Activated T-cell treated with anti-CD3 and anti-CD28 coated beads, Interleukin-2, amount 50 U/mL, for 24 hours (primary cell): ENCODE measurements around the gene INSL3.
"Not testable (repeated sequence)": the region's sequence is repeated elsewhere in the genome, so short reads cannot be mapped to it uniquely, and the experiment has no call there.

Source experiments
- DNase-seq: peaks from one replicate; pipeline ENCODE4 v3.0.0-alpha.2; 2020
- H3K27ac Mint-ChIP-seq: 2 replicates; pipeline ENCODE4 v1.8.0; 2020; ENCODE audit warnings: mild to moderate bottlenecking, mixed read lengths
- H3K27me3 Mint-ChIP-seq: 2 replicates; pipeline ENCODE4 v1.8.0; 2020; ENCODE audit warnings: mixed read lengths
- H3K36me3 Mint-ChIP-seq: 2 replicates; pipeline ENCODE4 v1.8.0; 2020; ENCODE audit warnings: low read depth, mixed read lengths
- H3K4me1 Mint-ChIP-seq: 2 replicates; pipeline ENCODE4 v1.8.0; 2020; ENCODE audit warnings: low read depth, mixed read lengths
- H3K4me3 Mint-ChIP-seq: 2 replicates; pipeline ENCODE4 v1.8.0; 2020; ENCODE audit warnings: mild to moderate bottlenecking, moderate library complexity, mixed read lengths
- H3K9me3 Mint-ChIP-seq: 2 replicates; pipeline ENCODE4 v1.8.0; 2020; ENCODE audit warnings: mixed read lengths

Gene INSL3

GRCh38 chr19:17788632-17789031 lies 32.7 kb downstream of the INSL3 start:
- no peak overlapping the region for H3K4me3 Mint-ChIP-seq
- no peak overlapping the region for H3K27ac Mint-ChIP-seq
- no peaks in the 10 kb centered on the region for H3K27me3 Mint-ChIP-seq

GRCh38 chr19:17787274-17787913 lies 33.9 kb downstream of the INSL3 start:
- H3K27ac Mint-ChIP-seq, result peak overlapping the region; percentile 22
- H3K36me3 Mint-ChIP-seq, result peaks cover 54% of the 10 kb centered on the region
- DNase-seq, result no peak
- no peak overlapping the region for H3K4me3 Mint-ChIP-seq
- H3K9me3 Mint-ChIP-seq, result no peaks in the 10 kb centered on the region
- H3K27me3 Mint-ChIP-seq, result no peaks in the 10 kb centered on the region
- peaks cover 29% of the 10 kb centered on the region for H3K4me1 Mint-ChIP-seq

More at GRCh38 chr19:17788632-17789031, 32.7 kb downstream of the INSL3 start:
- Mint-ChIP-seq H3K36me3 (peaks cover 44% of the 10 kb centered on the region), H3K4me1 (peaks cover 35% of the 10 kb centered on the region), H3K9me3 (no peaks in the 10 kb centered on the region)
- DNase-seq, result no peak

- Mint-ChIP-seq H3K9me3 (no peaks in the 10 kb centered on the region), H3K36me3 (peaks cover 76% of the 10 kb centered on the region), H3K4me3 (no peak overlapping the region), H3K27ac (peak overlapping the region; percentile 1), H3K4me1 (peaks cover 13% of the 10 kb centered on the region), H3K27me3 (no peaks in the 10 kb centered on the region)
- DNase-seq, result peak; percentile 83
These were observed 36.9 kb downstream of the INSL3 start for GRCh38 chr19:17784201-17785008.

GRCh38 chr19:17783721-17784120 lies 37.6 kb downstream of the INSL3 start:
- not testable (repeated sequence) for H3K9me3 Mint-ChIP-seq, H3K27ac Mint-ChIP-seq, DNase-seq, H3K27me3 Mint-ChIP-seq, H3K4me3 Mint-ChIP-seq
- Mint-ChIP-seq H3K36me3 (peaks cover 73% of the 10 kb centered on the region), H3K4me1 (peaks cover 13% of the 10 kb centered on the region)

GRCh38 chr19:17780781-17781180 lies 40.5 kb downstream of the INSL3 start:
- H3K36me3 Mint-ChIP-seq, result peaks cover 78% of the 10 kb centered on the region
- H3K4me1 Mint-ChIP-seq, result peaks cover 24% of the 10 kb centered on the region
- H3K9me3 Mint-ChIP-seq, result no peaks in the 10 kb centered on the region
- H3K27me3 Mint-ChIP-seq, result no peaks in the 10 kb centered on the region
- H3K4me3 Mint-ChIP-seq, result no peak overlapping the region
- H3K27ac Mint-ChIP-seq, result no peak overlapping the region
- no peak for DNase-seq

GRCh38 chr19:17778968-17779929 lies 42.1 kb downstream of the INSL3 start:
- DNase-seq, result no peak
- Mint-ChIP-seq H3K36me3 (peaks cover 83% of the 10 kb centered on the region), H3K4me3 (no peak overlapping the region), H3K4me1 (peaks cover 28% of the 10 kb centered on the region), H3K9me3 (no peaks in the 10 kb centered on the region), H3K27ac (peak overlapping the region; percentile 85), H3K27me3 (no peaks in the 10 kb centered on the region)

- Mint-ChIP-seq H3K4me1 (peaks cover 22% of the 10 kb centered on the region), H3K4me3 (no peak overlapping the region), H3K9me3 (no peaks in the 10 kb centered on the region), H3K27ac (peak overlapping the region; percentile 85), H3K36me3 (peaks cover 84% of the 10 kb centered on the region), H3K27me3 (no peaks in the 10 kb centered on the region)
- DNase-seq, result peak; percentile 69
These were observed 42.9 kb downstream of the INSL3 start for GRCh38 chr19:17778251-17778967.

GRCh38 chr19:17777840-17778239 lies 43.5 kb downstream of the INSL3 start:
- not testable (repeated sequence) for H3K4me3 Mint-ChIP-seq, H3K9me3 Mint-ChIP-seq, H3K27me3 Mint-ChIP-seq, H3K27ac Mint-ChIP-seq, DNase-seq
- peaks cover 85% of the 10 kb centered on the region for H3K36me3 Mint-ChIP-seq
- H3K4me1 Mint-ChIP-seq, result peaks cover 22% of the 10 kb centered on the region

- DNase-seq, result no peak
- H3K4me3 Mint-ChIP-seq, result no peak overlapping the region
- H3K36me3 Mint-ChIP-seq, result peaks cover 81% of the 10 kb centered on the region
- no peaks in the 10 kb centered on the region for H3K27me3 Mint-ChIP-seq
- H3K4me1 Mint-ChIP-seq, result peaks cover 22% of the 10 kb centered on the region
- no peaks in the 10 kb centered on the region for H3K9me3 Mint-ChIP-seq
- H3K27ac Mint-ChIP-seq, result peak overlapping the region; percentile 81
These were observed 45.1 kb downstream of the INSL3 start for GRCh38 chr19:17775991-17776803.

- Mint-ChIP-seq H3K9me3 (no peaks in the 10 kb centered on the region), H3K27me3 (no peaks in the 10 kb centered on the region), H3K4me3 (no peak overlapping the region), H3K36me3 (peaks cover 84% of the 10 kb centered on the region), H3K4me1 (peaks cover 22% of the 10 kb centered on the region), H3K27ac (peak overlapping the region; percentile 66)
- peak; percentile 64 for DNase-seq
These were observed 45.9 kb downstream of the INSL3 start for GRCh38 chr19:17775245-17775927.

- DNase-seq, result no peak
- H3K27ac Mint-ChIP-seq, result no peak overlapping the region
- no peaks in the 10 kb centered on the region for H3K9me3 Mint-ChIP-seq
These were observed 49.1 kb downstream of the INSL3 start for GRCh38 chr19:17772172-17772571.

GRCh38 chr19:17770613-17771012 lies 50.7 kb downstream of the INSL3 start:
- peaks cover 88% of the 10 kb centered on the region for H3K36me3 Mint-ChIP-seq

More at GRCh38 chr19:17772172-17772571, 49.1 kb downstream of the INSL3 start:
- peaks cover 14% of the 10 kb centered on the region for H3K4me1 Mint-ChIP-seq
- H3K27me3 Mint-ChIP-seq, result no peaks in the 10 kb centered on the region
- no peak overlapping the region for H3K4me3 Mint-ChIP-seq
- peaks cover 89% of the 10 kb centered on the region for H3K36me3 Mint-ChIP-seq

GRCh38 chr19:17767559-17767958 lies 53.8 kb downstream of the INSL3 start:
- Mint-ChIP-seq H3K4me1 (peaks cover 5% of the 10 kb centered on the region), H3K4me3 (no peak overlapping the region), H3K27ac (no peak overlapping the region), H3K9me3 (no peaks in the 10 kb centered on the region), H3K36me3 (peaks cover 90% of the 10 kb centered on the region), H3K27me3 (no peaks in the 10 kb centered on the region)
- no peak for DNase-seq

More at GRCh38 chr19:17770613-17771012, 50.7 kb downstream of the INSL3 start:
- no peaks in the 10 kb centered on the region for H3K9me3 Mint-ChIP-seq
- H3K4me3 Mint-ChIP-seq, result no peak overlapping the region
- H3K27me3 Mint-ChIP-seq, result no peaks in the 10 kb centered on the region
- no peak overlapping the region for H3K27ac Mint-ChIP-seq
- peaks cover 7% of the 10 kb centered on the region for H3K4me1 Mint-ChIP-seq
- no peak for DNase-seq
